Right renal pelvis (tissue), 4 donors: Measurements from ENCODE around the gene NGF. TPM values are rescaled to one million over a fixed set of nuclear protein-coding genes. Genes with fewer than 3 reads are reported as not detected.

Experiments
- DNase-seq, 4 donors: peaks; one replicate each; pipeline ENCODE4 v3.0.0-alpha.2; 2013; ENCODE audit warnings: low read depth in 4 of 4, low spot score in 3 of 4, missing footprints in 1 of 4
- polyA plus RNA-seq, 4 donors: library from polyadenylated mRNA; unstranded; fragments of 120-200 nt; gene quantifications; one replicate each; pipeline ENCODE4 v1.2.1, GENCODE V29; 2013; ENCODE audit not compliant: insufficient read length in 4 of 4

Gene NGF
- polyA plus RNA-seq, 4 donors, result 1.7 to 2.9 (median 2.4) TPM

DNA sequence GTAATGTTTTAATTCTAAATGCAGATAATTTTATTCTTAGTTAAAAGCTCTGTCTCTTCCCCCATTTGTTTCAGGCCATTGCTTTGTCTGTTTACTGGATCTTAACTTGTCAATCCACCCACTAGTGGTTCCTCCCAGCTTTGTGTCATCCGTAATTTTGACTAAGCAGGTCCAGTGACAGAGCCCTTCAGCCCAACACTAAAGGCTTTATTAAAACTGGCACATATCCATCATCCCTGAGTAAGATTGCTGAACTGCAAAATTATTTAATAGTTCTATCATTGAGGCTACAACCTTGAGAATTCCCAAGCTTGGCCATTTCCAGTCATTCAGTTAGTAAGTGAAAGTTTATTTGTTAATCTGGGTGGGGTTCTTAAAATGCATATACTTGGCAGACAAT lies 96.7 kb downstream of the NGF start:
- DNase-seq, result no peak

DNA sequence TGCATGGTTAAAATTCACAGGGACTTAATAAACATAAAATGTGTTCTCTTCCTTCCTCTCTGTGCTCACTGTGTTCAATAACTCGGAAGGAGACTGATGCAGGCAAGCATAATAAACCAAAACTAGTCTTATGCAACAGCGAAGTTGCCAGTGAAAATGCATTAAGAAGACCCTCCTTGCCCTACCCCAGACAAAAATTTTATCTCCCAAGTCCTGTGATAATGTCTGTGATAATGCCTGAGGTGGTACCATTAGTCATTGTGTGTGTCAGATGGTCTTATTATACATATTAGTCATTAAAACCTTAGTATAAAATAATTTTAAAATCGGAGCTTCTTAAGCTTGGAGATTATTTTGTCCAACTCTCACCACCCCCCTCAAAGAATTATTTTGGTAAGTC lies 97.8 kb downstream of the NGF start:
- DNase-seq, result no peak

DNA sequence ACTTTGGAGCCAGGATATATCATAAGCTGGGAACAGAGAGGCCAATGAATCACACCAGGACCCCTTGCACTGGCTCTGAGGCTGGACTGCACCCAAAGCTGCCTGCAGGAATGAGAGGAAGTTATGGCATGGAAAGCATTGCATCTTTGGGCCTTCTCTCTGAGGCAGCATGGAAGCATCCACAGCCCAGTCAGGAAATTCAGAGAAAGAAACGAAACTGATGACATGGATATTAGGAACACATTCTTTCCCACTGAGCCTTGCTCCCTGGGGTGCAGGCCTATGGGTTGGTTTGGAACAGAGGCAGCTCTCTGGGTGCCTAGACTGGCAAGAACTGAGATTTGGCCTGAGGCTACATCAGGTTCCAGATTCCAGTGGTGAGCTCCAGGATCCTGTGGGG lies 98.6 kb downstream of the NGF start:
- no peak for DNase-seq

DNA sequence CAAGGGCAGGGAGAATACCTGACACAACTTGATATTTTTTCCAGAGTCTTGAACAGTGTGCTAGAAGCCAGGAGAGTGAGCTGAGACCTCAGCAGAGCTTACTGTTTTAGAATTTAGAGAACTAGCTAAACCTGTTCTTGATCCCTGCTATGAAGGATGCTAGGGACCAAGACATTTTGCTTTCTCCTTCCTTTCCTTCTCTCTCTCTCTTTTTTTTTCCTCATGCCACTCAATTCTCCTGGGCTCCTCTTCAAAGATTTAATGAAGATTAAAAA lies 99.0 kb downstream of the NGF start:
- no peak for DNase-seq

DNA sequence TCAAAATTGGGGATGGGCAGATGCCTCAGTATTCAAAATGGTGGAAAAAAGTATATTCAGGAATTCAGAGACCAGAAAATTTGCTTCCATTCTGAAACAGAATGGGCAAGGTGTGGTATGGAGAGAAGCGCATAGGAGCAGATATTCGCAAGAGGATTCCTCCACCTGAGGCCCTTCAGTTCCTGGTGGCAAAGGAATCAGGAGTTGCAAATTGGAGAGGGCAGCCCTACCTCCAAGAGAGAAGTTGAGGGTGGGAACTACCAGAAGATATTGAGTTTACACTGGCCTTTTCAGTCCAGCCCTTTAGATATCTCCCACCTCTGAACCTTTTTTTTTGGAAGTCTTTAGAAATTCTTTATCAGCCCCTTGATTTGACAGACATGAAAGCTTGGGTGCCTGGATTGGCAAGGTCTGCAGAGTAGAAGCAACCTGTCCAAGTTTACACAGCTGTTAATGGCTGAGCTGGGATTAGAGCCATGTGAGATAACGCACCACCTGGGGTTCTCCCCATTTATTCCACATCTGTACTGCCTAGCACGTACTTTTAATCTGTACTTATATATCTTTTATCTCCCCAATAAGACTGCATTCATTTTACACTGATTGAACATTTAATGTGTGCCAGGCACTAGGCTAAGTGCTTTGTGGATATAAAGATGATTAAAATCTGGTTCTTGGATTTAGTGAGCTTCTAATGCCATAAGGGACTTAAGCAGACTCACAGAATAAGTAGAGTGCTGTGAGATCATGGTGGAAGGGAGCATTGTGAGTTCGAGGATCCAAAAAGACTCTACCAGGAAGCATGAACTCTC lies 99.5 kb downstream of the NGF start:
- no peak for DNase-seq

DNA sequence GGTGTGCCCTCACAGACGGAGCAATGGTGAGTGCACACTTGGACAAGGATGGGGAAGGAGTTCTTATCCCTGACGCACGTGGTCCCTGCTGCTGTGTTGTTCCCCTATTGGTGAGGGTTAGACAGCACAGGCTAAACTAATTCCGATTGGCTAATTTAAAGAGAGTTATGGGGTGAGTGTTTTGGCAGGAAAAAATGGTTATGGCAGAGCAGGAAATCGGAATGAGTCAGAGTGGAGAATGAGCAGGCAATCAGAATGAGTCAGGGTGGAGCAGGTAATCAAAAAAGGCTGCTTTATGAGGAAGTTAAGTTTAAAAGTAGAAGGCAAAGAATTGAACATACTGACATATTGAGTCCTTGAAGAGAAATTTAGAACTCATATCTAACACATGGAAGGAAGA lies 100.5 kb downstream of the NGF start:
- no peak for DNase-seq

DNA sequence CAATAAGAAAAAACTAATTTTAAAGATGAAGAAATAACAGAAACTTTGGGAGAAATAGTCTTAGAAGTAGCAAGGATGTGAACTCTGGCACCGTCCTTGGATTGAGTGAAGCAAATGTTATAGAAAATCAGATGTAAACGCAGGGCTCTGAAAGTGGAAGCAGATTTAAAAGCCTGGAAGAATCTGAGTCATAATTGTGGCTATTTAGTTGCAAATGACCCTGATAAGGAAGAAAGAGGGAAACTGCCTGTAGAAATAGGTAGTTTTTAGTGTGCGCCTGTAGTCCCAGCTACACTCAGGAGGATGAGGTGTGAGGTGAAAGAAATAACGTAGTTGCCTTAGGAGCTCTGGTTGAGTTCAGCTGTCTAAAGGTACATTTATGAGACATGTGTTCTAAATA lies 101.0 kb downstream of the NGF start:
- DNase-seq, result no peak

Other genes starting within 250 kb of the NGF start
- 10 to 100 TPM; 39.1 to 46.3 (median 41.2) TPM for gene TSPAN2, start 248.7 kb downstream of the NGF start, polyA plus RNA-seq